Endothelial cell of umbilical vein (primary cell): ENCODE data around the gene DBI. TPM values are rescaled to one million over a fixed set of nuclear protein-coding genes. Genes with fewer than 3 reads are reported as not detected.

ENCODE experiments used
- BruUV-seq: library from RNA; stranded (reverse); fragments of 400-500 nt; replicated peaks from 2 replicates; lab custom pipeline; 2021; lab: Mats Ljungman, UMichigan
- CTCF ChIA-PET: fragments of 300-600, 350-600 bp; sonication (Branson Sonifier 250); formaldehyde crosslinking; loops from one replicate; lab custom pipeline; 2021; ENCODE audit warnings: antibody characterized with exemption, inconsistent platforms; lab: Charles Lee
- POLR2A ChIA-PET: fragments of 300-600, 350-600 bp; sonication (Branson Sonifier 250); formaldehyde crosslinking; loops from one replicate; lab custom pipeline; 2021; ENCODE audit warnings: antibody characterized with exemption, inconsistent platforms; lab: Charles Lee
- DNase-seq: peaks from one replicate; pipeline ENCODE4 v3.0.0-alpha.2; 2011; ENCODE audit warnings: low read depth, low spot score
- FAIRE-seq: peaks from 2 replicates; lab custom pipeline; 2011; peaks lifted over from hg19 to GRCh38; lab: Jason Lieb, UNC
- H2AFZ ChIP-seq: 2 replicates; pipeline ENCODE4 v1.6.0; 2012; ENCODE audit warnings: low read depth, low read length, control low read depth, inconsistent platforms
- H3K27ac ChIP-seq: 2 replicates; pipeline ENCODE4 v1.5.1; 2011; ENCODE audit warnings: low read depth, mild to moderate bottlenecking, control low read depth, low read length, moderate library complexity; ENCODE audit not compliant: insufficient read depth
- H3K27me3 ChIP-seq, 2 experiments: 2 replicates each; pipeline versions ENCODE4 v1.6.0 to v1.6.1; 2011; ENCODE audit warnings: low read length in 2 of 2, mixed read lengths in 1 of 2; ENCODE audit not compliant: control insufficient read depth in 2 of 2, insufficient read depth in 2 of 2
- H3K36me3 ChIP-seq, 2 experiments: 2 replicates in 1 of 2; 3 replicates in 1 of 2; pipeline ENCODE4 v1.5.1; 2011; ENCODE audit warnings: low read length in 2 of 2, mild to moderate bottlenecking in 1 of 2, moderate library complexity in 1 of 2; ENCODE audit not compliant: control insufficient read depth in 2 of 2, insufficient read depth in 2 of 2; ENCODE audit errors: extremely low read depth in 1 of 2
- H3K4me1 ChIP-seq: 3 replicates; pipeline ENCODE4 v1.5.1; 2011; ENCODE audit warnings: mild to moderate bottlenecking, low read length; ENCODE audit not compliant: control insufficient read depth, insufficient read depth; ENCODE audit errors: extremely low read depth
- H3K4me2 ChIP-seq: 2 replicates; pipeline ENCODE4 v1.6.1; 2011; ENCODE audit warnings: low read length, control low read depth, mixed read lengths; ENCODE audit not compliant: insufficient read depth
- H3K4me3 ChIP-seq, 3 experiments: fragments of 200-600 bp in 1 of 3; sonication (generic), shearing (Covaris generic) in 1 of 3; replicated peaks in 1 of 3; 2 replicates each; pipeline ENCODE4 v1.5.1; 2011 to 2016; ENCODE audit warnings: control low read depth in 3 of 3, low read length in 3 of 3, mild to moderate bottlenecking in 2 of 3, inconsistent platforms in 1 of 3, low read depth in 1 of 3, moderate library complexity in 1 of 3; ENCODE audit not compliant: insufficient read depth in 1 of 3
- H3K79me2 ChIP-seq: 2 replicates; pipeline ENCODE4 v1.6.0; 2012; ENCODE audit warnings: low read length, inconsistent platforms; ENCODE audit not compliant: control insufficient read depth, insufficient read depth
- H3K9ac ChIP-seq: replicated peaks from 2 replicates; pipeline ENCODE3; 2011; ENCODE audit warnings: low read length, control low read depth; ENCODE audit not compliant: insufficient read depth; ENCODE audit errors: extremely low read depth
- H3K9me1 ChIP-seq: replicated peaks from 3 replicates; pipeline ENCODE4 v1.6.0; 2011; ENCODE audit warnings: mild to moderate bottlenecking, low read length; ENCODE audit not compliant: control insufficient read depth, insufficient read depth; ENCODE audit errors: extremely low read depth
- H3K9me3 ChIP-seq: replicated peaks from 2 replicates; pipeline ENCODE4 v1.5.1; 2012; ENCODE audit warnings: low read length, inconsistent platforms; ENCODE audit not compliant: control insufficient read depth, insufficient read depth
- H4K20me1 ChIP-seq: replicated peaks from 2 replicates; pipeline ENCODE3; 2011; ENCODE audit warnings: mild to moderate bottlenecking, low read length; ENCODE audit not compliant: control insufficient read depth, insufficient read depth; ENCODE audit errors: extremely low read depth
- EZH2 ChIP-seq: IDR thresholded peaks from 2 replicates; pipeline ENCODE4 v1.6.1; 2012; ENCODE audit warnings: borderline replicate concordance, low read depth, mild to moderate bottlenecking, moderate library complexity, low read length, inconsistent platforms; ENCODE audit not compliant: severe bottlenecking
- FOS ChIP-seq: IDR thresholded peaks from 2 replicates; pipeline ENCODE4 v1.6.1; 2011; ENCODE audit warnings: mild to moderate bottlenecking, low read length, moderate library complexity, borderline replicate concordance; ENCODE audit not compliant: insufficient read depth
- GATA2 ChIP-seq: IDR thresholded peaks from 2 replicates; pipeline ENCODE4 v1.7.0; 2011; ENCODE audit warnings: low read depth, mild to moderate bottlenecking, moderate library complexity, mixed read lengths, low read length; ENCODE audit not compliant: insufficient read length, insufficient read depth
- JUN ChIP-seq: IDR thresholded peaks from 2 replicates; pipeline ENCODE4 v1.6.1; 2011; ENCODE audit warnings: borderline replicate concordance, low read depth; ENCODE audit not compliant: insufficient read length, insufficient read depth
- MYC ChIP-seq: IDR thresholded peaks from one replicate; pipeline ENCODE4 v1.6.1; 2011; ENCODE audit warnings: mild to moderate bottlenecking, low read depth, low read length
- POLR2A ChIP-seq: IDR thresholded peaks from 2 replicates; pipeline ENCODE4 v1.6.1; 2012; ENCODE audit warnings: low read depth, mild to moderate bottlenecking, control low read depth, low read length
- POLR2AphosphoS5 ChIP-seq: IDR thresholded peaks from 2 replicates; pipeline ENCODE4 v1.6.1; 2012; ENCODE audit warnings: low read depth, mild to moderate bottlenecking, control low read depth, low read length, moderate library complexity; ENCODE audit not compliant: insufficient read depth
- dilution Hi-C: fragments of 300-500 bp; cut with MboI; formaldehyde crosslinking; loops from one replicate; pipeline ENCODE4 v1.15.0; 2019; ENCODE audit warnings: low sequenced_read_pairs; ENCODE audit not compliant: extremely low pct_ligation_motif_present
- intact Hi-C: fragments of 100-400 bp; cut with micrococcal nuclease; formaldehyde crosslinking; loops from one replicate; pipeline ENCODE4 v1.10.0; 2022
- polyA plus RNA-seq, 4 experiments: library from polyadenylated mRNA; depleted of rRNA in 3 of 4; stranded (reverse) in 3 of 4; unstranded in 1 of 4; fragments of >200 nt; gene quantifications; 2 replicates each; pipeline versions ENCODE4 v1.2.1 to v1.2.3, GENCODE V29; 2011 to 2012; ENCODE audit warnings: missing spikeins in 1 of 4
- total RNA-seq: library from RNA; stranded (reverse); gene quantifications from 2 replicates; pipeline ENCODE4 v1.2.3, GENCODE V29; 2021
- TF ChIP-seq, protein P1 (sequence below), 2 donors: IDR thresholded peaks; 1 replicate in 1 of 2; 2 replicates in 1 of 2; pipeline ENCODE4 v1.5.1; 2011; ENCODE audit warnings: low read length in 2 of 2, mild to moderate bottlenecking in 2 of 2, moderate library complexity in 2 of 2, control low read depth in 1 of 2, inconsistent platforms in 1 of 2, low read depth in 1 of 2; ENCODE audit not compliant: insufficient read depth in 1 of 2; ENCODE audit errors: extremely low read depth in 1 of 2
- TF ChIP-seq, protein P2 (sequence below): IDR thresholded peaks from 2 replicates; pipeline ENCODE4 v1.6.1; 2011; ENCODE audit not compliant: insufficient read depth, insufficient read length

DBI gene
- total and polyA plus RNA-seq, 2 donors (not counting 3 experiments of a cell fraction or from before 2014, with no cell fraction given), result 214 to 233 TPM

DNA sequence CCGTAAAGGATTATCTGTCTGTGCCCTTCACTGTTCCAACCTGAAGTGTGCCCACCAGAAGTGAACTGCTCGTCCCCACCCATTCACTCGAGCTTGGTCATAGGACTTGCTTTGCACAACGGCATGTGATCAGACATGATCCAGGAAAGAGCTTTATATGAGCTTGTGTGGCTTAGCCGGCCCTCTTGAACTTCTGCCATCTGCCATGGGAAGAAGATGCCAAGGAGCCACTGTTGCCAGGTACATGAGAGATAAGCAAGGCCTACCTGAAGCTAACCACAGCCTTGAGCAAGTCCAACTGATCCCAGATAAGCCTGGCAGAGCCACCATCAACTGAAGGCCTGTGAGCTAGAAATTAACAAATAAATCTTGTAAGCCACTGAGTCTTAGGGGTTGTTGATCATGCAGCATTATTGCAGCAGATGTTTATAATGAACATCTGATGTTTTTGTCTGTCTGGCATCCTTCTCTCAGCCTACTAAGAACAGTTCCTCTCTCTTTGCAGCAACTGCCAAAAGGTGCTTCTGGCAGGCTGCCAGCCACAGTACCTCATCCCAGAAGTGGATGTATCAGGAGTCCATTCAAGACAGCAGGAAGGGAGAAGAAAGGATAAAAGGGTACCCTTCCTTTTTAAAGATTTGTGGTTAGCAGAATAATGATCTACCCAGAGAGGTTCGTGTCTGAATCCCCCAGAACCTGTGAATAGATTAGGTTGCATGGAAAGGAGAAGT is 16.8 kb downstream of the DBI start:
- no peak overlapping the region for H3K27ac ChIP-seq
- FAIRE-seq, result no peak
- H2AFZ ChIP-seq, result no peak overlapping the region
- intact Hi-C loops, result no loop called here
- dilution Hi-C loops, result no loop called here
- DNase-seq, result no peak
- H3K9me3 ChIP-seq, result no peaks in the 10 kb centered on the region
- H3K79me2 ChIP-seq, result no peaks in the 10 kb centered on the region
- H3K27me3 ChIP-seq, result peaks cover 4 to 9% of the 10 kb centered on the region in 2 experiments
- H3K4me3 ChIP-seq, result no peak overlapping the region
- POLR2A ChIA-PET, result no interaction called here
- no peak overlapping the region for H3K9ac ChIP-seq
- CTCF ChIA-PET, result interaction anchor here (1.2 kb wide), 1 partner anchor 93 kb away, joined by 3 read pairs; no protein-coding TSS in a partner anchor
- TF ChIP-seq POLR2A, result no peak
- no peak for TF ChIP-seq MYC
- TF ChIP-seq, protein P1, sequence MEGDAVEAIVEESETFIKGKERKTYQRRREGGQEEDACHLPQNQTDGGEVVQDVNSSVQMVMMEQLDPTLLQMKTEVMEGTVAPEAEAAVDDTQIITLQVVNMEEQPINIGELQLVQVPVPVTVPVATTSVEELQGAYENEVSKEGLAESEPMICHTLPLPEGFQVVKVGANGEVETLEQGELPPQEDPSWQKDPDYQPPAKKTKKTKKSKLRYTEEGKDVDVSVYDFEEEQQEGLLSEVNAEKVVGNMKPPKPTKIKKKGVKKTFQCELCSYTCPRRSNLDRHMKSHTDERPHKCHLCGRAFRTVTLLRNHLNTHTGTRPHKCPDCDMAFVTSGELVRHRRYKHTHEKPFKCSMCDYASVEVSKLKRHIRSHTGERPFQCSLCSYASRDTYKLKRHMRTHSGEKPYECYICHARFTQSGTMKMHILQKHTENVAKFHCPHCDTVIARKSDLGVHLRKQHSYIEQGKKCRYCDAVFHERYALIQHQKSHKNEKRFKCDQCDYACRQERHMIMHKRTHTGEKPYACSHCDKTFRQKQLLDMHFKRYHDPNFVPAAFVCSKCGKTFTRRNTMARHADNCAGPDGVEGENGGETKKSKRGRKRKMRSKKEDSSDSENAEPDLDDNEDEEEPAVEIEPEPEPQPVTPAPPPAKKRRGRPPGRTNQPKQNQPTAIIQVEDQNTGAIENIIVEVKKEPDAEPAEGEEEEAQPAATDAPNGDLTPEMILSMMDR (IDR thresholded peaks at IDR 0.05; ENCODE audit: extremely low read depth in 1 of 2, insufficient read depth in 1 of 2, low read depth in 1 of 2, low read length in 2 of 2), result no peak
- TF ChIP-seq, protein P2, sequence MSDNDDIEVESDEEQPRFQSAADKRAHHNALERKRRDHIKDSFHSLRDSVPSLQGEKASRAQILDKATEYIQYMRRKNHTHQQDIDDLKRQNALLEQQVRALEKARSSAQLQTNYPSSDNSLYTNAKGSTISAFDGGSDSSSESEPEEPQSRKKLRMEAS, result no peak
- TF ChIP-seq EZH2, result no peak
- TF ChIP-seq FOS, result no peak
- no peak for TF ChIP-seq JUN
- TF ChIP-seq GATA2, result no peak
- no peak for TF ChIP-seq POLR2AphosphoS5
- H3K4me2 ChIP-seq, result no peak overlapping the region
- no peaks in the 10 kb centered on the region for H3K4me1 ChIP-seq
- H3K36me3 ChIP-seq, result no peaks in the 10 kb centered on the region
- no TSS peak for BruUV-seq
- H3K9me1 ChIP-seq, result no peaks in the 10 kb centered on the region
- no peaks in the 10 kb centered on the region for H4K20me1 ChIP-seq
